H1 (cell line): ENCODE data around the gene GBP5. TPM values are rescaled to one million over a fixed set of nuclear protein-coding genes. Genes with fewer than 3 reads are reported as not detected.

Experiments
- CTCF ChIA-PET: fragments of 300-600 bp; sonication (Branson Sonifier 250); formaldehyde crosslinking; loops from one replicate; lab custom pipeline; 2021; ENCODE audit not compliant: partially characterized antibody; lab: Charles Lee
- POLR2A ChIA-PET: fragments of 300-600 bp; sonication (Branson Sonifier 250); formaldehyde crosslinking; loops from one replicate; lab custom pipeline; 2021; ENCODE audit warnings: inconsistent platforms; ENCODE audit not compliant: partially characterized antibody; lab: Charles Lee
- DNase-seq, 2 experiments: peaks; one replicate each; pipeline versions ENCODE4 v3.0.0 to v3.0.0-alpha.2; 2010 to 2022; ENCODE audit warnings: low spot score in 2 of 2, low read depth in 1 of 2, mixed read lengths in 1 of 2
- FAIRE-seq: peaks from 2 replicates; lab custom pipeline; 2011; peaks lifted over from hg19 to GRCh38; lab: Jason Lieb, UNC
- H2AFZ ChIP-seq: 2 replicates; pipeline ENCODE4 v1.8.1; 2012; ENCODE audit warnings: low read length, inconsistent platforms
- H2AK5ac ChIP-seq: 2 replicates; pipeline ENCODE4 v1.6.1; 2013; ENCODE audit warnings: low read depth, low read length
- H2BK120ac ChIP-seq: replicated peaks from 2 replicates; pipeline ENCODE3; 2013; ENCODE audit warnings: low read depth, low read length, inconsistent platforms
- H2BK12ac ChIP-seq: 2 replicates; pipeline ENCODE4 v1.6.1; 2013; ENCODE audit warnings: low read depth, low read length
- H2BK15ac ChIP-seq: 2 replicates; pipeline ENCODE4 v1.6.1; 2013; ENCODE audit warnings: low read length
- H2BK20ac ChIP-seq: 2 replicates; pipeline ENCODE4 v1.6.1; 2013; ENCODE audit warnings: low read length
- H2BK5ac ChIP-seq: 2 replicates; pipeline ENCODE4 v1.6.1; 2013; ENCODE audit warnings: low read depth, low read length
- H3K14ac ChIP-seq: 2 replicates; pipeline ENCODE4 v1.6.1; 2013; ENCODE audit warnings: inconsistent platforms; ENCODE audit not compliant: insufficient read length
- H3K18ac ChIP-seq: 2 replicates; pipeline ENCODE4 v1.6.1; 2013; ENCODE audit warnings: low read length; ENCODE audit errors: extremely low read depth
- H3K23ac ChIP-seq: 2 replicates; pipeline ENCODE4 v1.6.1; 2013; ENCODE audit warnings: inconsistent platforms; ENCODE audit not compliant: insufficient read length
- H3K23me2 ChIP-seq: 2 replicates; pipeline ENCODE4 v1.6.1; 2013; ENCODE audit warnings: low read depth, low read length
- H3K27ac ChIP-seq: 2 replicates; pipeline ENCODE4 v1.6.1; 2011; ENCODE audit warnings: low read depth, low read length, inconsistent platforms
- H3K27me3 ChIP-seq, 4 experiments: replicated peaks in 1 of 4; 1 replicate in 1 of 4; 2 replicates in 3 of 4; pipeline versions ENCODE4 v1.6.1 to v1.8.1; 2011 to 2013; ENCODE audit warnings: low read length in 3 of 4, mild to moderate bottlenecking in 3 of 4, inconsistent platforms in 2 of 4, mixed read lengths in 2 of 4, moderate library complexity in 1 of 4; ENCODE audit not compliant: control insufficient read depth in 3 of 4, insufficient read depth in 3 of 4; ENCODE audit errors: extremely low read depth in 1 of 4
- H3K36me3 ChIP-seq, 4 experiments: 2 replicates each; pipeline versions ENCODE4 v1.6.1 to v1.8.1; 2011 to 2013; ENCODE audit warnings: mild to moderate bottlenecking in 4 of 4, low read length in 3 of 4, moderate library complexity in 2 of 4, control low read depth in 1 of 4, inconsistent platforms in 1 of 4; ENCODE audit not compliant: insufficient read depth in 4 of 4, control insufficient read depth in 2 of 4
- H3K4ac ChIP-seq: replicated peaks from 2 replicates; pipeline ENCODE3; 2013; ENCODE audit warnings: low read length, low read depth, mixed read lengths, inconsistent platforms; ENCODE audit not compliant: insufficient read length
- H3K4me1 ChIP-seq, 4 experiments: replicated peaks in 1 of 4; 1 replicate in 1 of 4; 2 replicates in 3 of 4; pipeline versions ENCODE4 v1.6.1 to v1.8.1; 2011 to 2013; ENCODE audit warnings: low read length in 3 of 4, inconsistent platforms in 2 of 4, mixed read lengths in 1 of 4; ENCODE audit not compliant: insufficient read depth in 4 of 4, control insufficient read depth in 3 of 4
- H3K4me2 ChIP-seq, 2 experiments: 2 replicates each; pipeline versions ENCODE4 v1.6.1 to v1.8.1; 2011 to 2013; ENCODE audit warnings: low read depth in 2 of 2, low read length in 2 of 2, control low read depth in 1 of 2, inconsistent platforms in 1 of 2, mild to moderate bottlenecking in 1 of 2; ENCODE audit not compliant: insufficient read depth in 1 of 2
- H3K4me3 ChIP-seq, 4 experiments: fragments of 200-600, 300-600 bp in 1 of 4; sonication (generic), shearing (Covaris generic), sonication (Bioruptor Twin) in 1 of 4; 2 replicates each; pipeline versions ENCODE4 v1.5.1 to v1.8.1; 2011 to 2016; ENCODE audit warnings: low read length in 4 of 4, low read depth in 3 of 4, control low read depth in 2 of 4, inconsistent platforms in 2 of 4, mild to moderate bottlenecking in 2 of 4, mixed read lengths in 1 of 4, moderate library complexity in 1 of 4; ENCODE audit not compliant: insufficient read depth in 2 of 4; ENCODE audit errors: extremely low read depth in 1 of 4
- H3K56ac ChIP-seq: replicated peaks from 2 replicates; pipeline ENCODE3; 2013; ENCODE audit warnings: low read depth, mild to moderate bottlenecking, mixed read lengths, low read length, inconsistent platforms; ENCODE audit not compliant: insufficient read length
- H3K79me1 ChIP-seq: 2 replicates; pipeline ENCODE4 v1.6.1; 2013; ENCODE audit warnings: low read depth, low read length, control low read depth
- H3K79me2 ChIP-seq, 2 experiments: 2 replicates each; pipeline versions ENCODE4 v1.6.1 to v1.8.1; 2012 to 2013; ENCODE audit warnings: low read length in 2 of 2, mild to moderate bottlenecking in 2 of 2, inconsistent platforms in 1 of 2; ENCODE audit not compliant: insufficient read depth in 2 of 2, control insufficient read depth in 1 of 2
- H3K9ac ChIP-seq, 4 experiments: replicated peaks in 1 of 4; 1 replicate in 1 of 4; 2 replicates in 3 of 4; pipeline versions ENCODE4 v1.6.1 to v1.8.1; 2011 to 2013; ENCODE audit warnings: low read depth in 3 of 4, low read length in 3 of 4, control low read depth in 2 of 4, mild to moderate bottlenecking in 2 of 4, moderate library complexity in 2 of 4, inconsistent platforms in 1 of 4; ENCODE audit errors: extremely low read depth in 1 of 4
- H3K9me3 ChIP-seq, 2 experiments: 2 replicates each; pipeline versions ENCODE4 v1.6.1 to v1.8.1; 2012 to 2013; ENCODE audit warnings: mild to moderate bottlenecking in 2 of 2, moderate library complexity in 2 of 2, control low read depth in 1 of 2, inconsistent platforms in 1 of 2, low read depth in 1 of 2, low read length in 1 of 2, mixed read lengths in 1 of 2; ENCODE audit not compliant: insufficient read depth in 2 of 2
- H4K20me1 ChIP-seq, 2 experiments: replicated peaks in 1 of 2; 2 replicates each; pipeline versions ENCODE3 to v1.8.1; 2011 to 2013; ENCODE audit warnings: inconsistent platforms in 2 of 2, low read length in 2 of 2, mild to moderate bottlenecking in 1 of 2; ENCODE audit not compliant: insufficient read depth in 2 of 2, control insufficient read depth in 1 of 2
- H4K5ac ChIP-seq: 2 replicates; pipeline ENCODE4 v1.6.1; 2013; ENCODE audit warnings: low read length, low read depth, mixed read lengths, inconsistent platforms; ENCODE audit not compliant: insufficient read length
- H4K8ac ChIP-seq: 2 replicates; pipeline ENCODE4 v1.8.0; 2013; ENCODE audit warnings: mild to moderate bottlenecking, moderate library complexity, low read length, inconsistent platforms; ENCODE audit not compliant: insufficient read depth; ENCODE audit errors: extremely low read depth
- H4K91ac ChIP-seq: replicated peaks from 2 replicates; pipeline ENCODE3; 2013; ENCODE audit warnings: low read length, mixed read lengths, inconsistent platforms; ENCODE audit not compliant: insufficient read length
- BRCA1 ChIP-seq: IDR thresholded peaks from 2 replicates; pipeline ENCODE4 v1.6.1; 2012; ENCODE audit warnings: low read depth, low read length, improper control_type of control experiment
- FOSL1 ChIP-seq: IDR thresholded peaks from 2 replicates; pipeline ENCODE4 v1.6.1; 2011; ENCODE audit warnings: mild to moderate bottlenecking, low read depth, low read length, moderate library complexity; ENCODE audit not compliant: insufficient read depth
- KDM5A ChIP-seq: fragments of 200-600 bp; IDR thresholded peaks from 2 replicates; pipeline ENCODE4 v1.7.1; 2012; ENCODE audit warnings: mild to moderate bottlenecking, low read length, inconsistent platforms, mixed read lengths
- MAX ChIP-seq: IDR thresholded peaks from 2 replicates; pipeline ENCODE4 v1.6.1; 2012; ENCODE audit warnings: inconsistent platforms
- SIRT6 ChIP-seq: IDR thresholded peaks from one replicate; pipeline ENCODE4 v1.7.1; 2012; ENCODE audit warnings: low read length, inconsistent platforms
- WGBS, 2 experiments: shearing (Covaris generic) in 1 of 2; methylation state at CpG; one replicate each; pipeline versions ENCODE4 v1.1.6 to v1.1.7; 2013 to 2015; ENCODE audit warnings: low lambda C conversion rate in 2 of 2, mixed read lengths in 2 of 2, inconsistent platforms in 1 of 2, low coverage in 1 of 2, missing lambda C conversion rate in 1 of 2; ENCODE audit not compliant: insufficient replicate concordance in 2 of 2, insufficient coverage in 1 of 2, insufficient read length in 1 of 2; ENCODE audit errors: extremely low coverage in 1 of 2, missing lambda C conversion rate in 1 of 2; 5-methylcytosine and 5-hydroxymethylcytosine counted together
- polyA plus RNA-seq, 7 experiments: library from polyadenylated mRNA; depleted of rRNA in 3 of 7; stranded (reverse) in 5 of 7; unstranded in 2 of 7; fragments of >200 nt in 5 of 7; fragments of 200-250 nt in 2 of 7; gene quantifications; 1 replicate in 5 of 7; 2 replicates in 1 of 7; 4 replicates in 1 of 7; pipeline versions ENCODE4 v1.2.1 to v1.2.3, GENCODE V29; 2011 to 2013; ENCODE audit warnings: missing spikeins in 2 of 7, mixed read lengths in 2 of 7
- total RNA-seq: library from RNA; stranded (reverse); fragmentation: NEBNext Ultra II Directional; extraction: Animal tissue kit (Norgen Biotek cat#: 25700); gene quantifications from 2 replicates; pipeline ENCODE4 v1.2.1, GENCODE V29; 2021

GBP5 gene
- total and polyA plus RNA-seq, 2 of the 8 experiments (the other 6 are each of a cell fraction or from before 2014, with no cell fraction given), result not detected

GRCh38 chr1:89259283-89259971 is 13.2 kb downstream of the GBP5 start:
- no peak overlapping the region for H4K5ac ChIP-seq

More at GRCh38 chr1:89259283-89259971, 13.2 kb downstream of the GBP5 start:
- Histone ChIP-seq H2BK5ac (no peak overlapping the region), H2AFZ (no peak overlapping the region), H3K4me2 (no peak overlapping the region), H3K18ac (no peak overlapping the region), H3K14ac (no peak overlapping the region), H3K23me2 (no peaks in the 10 kb centered on the region), H3K79me2 (no peaks in the 10 kb centered on the region), H3K56ac (no peak overlapping the region), H2BK15ac (no peak overlapping the region), H4K20me1 (no peaks in the 10 kb centered on the region), H3K4ac (no peak overlapping the region), H4K91ac (no peak overlapping the region), H3K79me1 (no peaks in the 10 kb centered on the region), H3K23ac (no peak overlapping the region), H3K27me3 (no peaks in the 10 kb centered on the region), H4K8ac (no peak overlapping the region; the same call in 1 of the 2 replicates), H3K27ac (no peak overlapping the region), H2BK20ac (no peak overlapping the region), H3K4me3 (no peak overlapping the region), H3K4me1 (peaks cover 0 to 3% (median 1%) of the 10 kb centered on the region in 4 experiments; a peak in 2 of 7 replicates), H2BK12ac (no peak overlapping the region), H2AK5ac (no peak overlapping the region), H2BK120ac (no peak overlapping the region), H3K36me3 (no peaks in the 10 kb centered on the region), H3K9me3 (no peaks in the 10 kb centered on the region), H3K9ac (no peak overlapping the region)
- DNase-seq, result no peak
- FAIRE-seq, result no peak
- 90% methylated on average over 9 of the region's 11 CpGs; no CpG with 5 or more reads in 1 of the 2 experiments for WGBS, 2 experiments
- ChIA-PET CTCF (interaction anchor here (1.3 to 1.4 kb wide), 2 partner anchors 142 to 286 kb away, joined by 3 to 4 read pairs; no protein-coding TSS in a partner anchor), POLR2A (interaction anchor here (1.0 kb wide), 1 partner anchor 9 kb away, joined by 3 read pairs; no protein-coding TSS in a partner anchor)
- TF ChIP-seq MAX (no peak), SIRT6 (no peak), FOSL1 (no peak), BRCA1 (no peak), KDM5A (no peak)
